ENCODE data around the gene PLPPR3.

Gene PLPPR3

GRCh38 chr19:821825-822503 is at the start of gene PLPPR3:
PLPPR3 (minus strand) TSS chr19:821955; CDS start chr19:821559, 396 bp downstream.
- Histone ChIP-seq H3K27ac (ENCODE audit: low read length) (no peak within 1 kb of the TSS), H3K4me3 (ENCODE audit: low read depth in 1 of 2, low read length in 2 of 2) (no peak within 1 kb of the TSS), H4K20me1 (ENCODE audit: insufficient read depth, low read length) (no peaks in the 10 kb centered on the region), H3K27me3 (ENCODE audit: insufficient read depth, low read length, poor library complexity) (no peaks in the 10 kb centered on the region), H3K4me1 (ENCODE audit: insufficient read depth, low read length) (no peaks in the 10 kb centered on the region), H3K36me3 (ENCODE audit: insufficient read depth, low read length) (no peaks in the 10 kb centered on the region), H2AFZ (ENCODE audit: low read depth, low read length) (no peak within 1 kb of the TSS), H3K9me3 (ENCODE audit: insufficient read depth, low read length, severe bottlenecking) (no peaks in the 10 kb centered on the region), H3K9ac (ENCODE audit: low read depth, low read length) (no peak within 1 kb of the TSS), H3K4me2 (ENCODE audit: insufficient read depth, low read length) (no peak within 1 kb of the TSS), H3K79me2 (ENCODE audit: insufficient read depth, low read length) (no peaks in the 10 kb centered on the region)
- DNase-seq (no peak), ATAC-seq (ENCODE audit: insufficient read depth, low read depth) (no peak)
- no peak for TF ChIP-seq EZH2 (IDR thresholded peaks at IDR 0.05; ENCODE audit: borderline replicate concordance, low read depth, low read length, severe bottlenecking)
- TF ChIP-seq CTCF (IDR thresholded peaks at IDR 0.05; ENCODE audit: borderline replicate concordance, extremely low read depth, low read length, poor library complexity, severe bottlenecking): no peak

- Histone ChIP-seq H3K27me3 (ENCODE audit: insufficient read depth, low read length, poor library complexity) (no peaks in the 10 kb centered on the region), H3K9ac (ENCODE audit: low read depth, low read length) (no peak overlapping the region), H4K20me1 (ENCODE audit: insufficient read depth, low read length) (peaks cover 5% of the 10 kb centered on the region; the same call in 1 of the 2 replicates), H3K36me3 (ENCODE audit: insufficient read depth, low read length) (peaks cover 64% of the 10 kb centered on the region), H3K4me1 (ENCODE audit: insufficient read depth, low read length) (no peaks in the 10 kb centered on the region), H3K4me2 (ENCODE audit: insufficient read depth, low read length) (no peak overlapping the region), H2AFZ (ENCODE audit: low read depth, low read length) (no peak overlapping the region), H3K79me2 (ENCODE audit: insufficient read depth, low read length) (no peaks in the 10 kb centered on the region), H3K9me3 (ENCODE audit: insufficient read depth, low read length, severe bottlenecking) (no peaks in the 10 kb centered on the region), H3K27ac (ENCODE audit: low read length) (no peak overlapping the region), H3K4me3 (ENCODE audit: low read depth in 1 of 2, low read length in 2 of 2) (no peak overlapping the region)
- ATAC-seq (ENCODE audit: insufficient read depth, low read depth) (no peak), DNase-seq (no peak)
- TF ChIP-seq EZH2 (IDR thresholded peaks at IDR 0.05; ENCODE audit: borderline replicate concordance, low read depth, low read length, severe bottlenecking) (no peak), CTCF (IDR thresholded peaks at IDR 0.05; ENCODE audit: borderline replicate concordance, extremely low read depth, low read length, poor library complexity, severe bottlenecking) (no peak)
Measured at GRCh38 chr19:870963-871401, 49.2 kb upstream of the PLPPR3 start.

- Histone ChIP-seq H4K20me1 (ENCODE audit: insufficient read depth, low read length) (peaks cover 5% of the 10 kb centered on the region; the same call in 1 of the 2 replicates), H3K4me1 (ENCODE audit: insufficient read depth, low read length) (no peaks in the 10 kb centered on the region), H3K4me2 (ENCODE audit: insufficient read depth, low read length) (no peak overlapping the region), H3K27me3 (ENCODE audit: insufficient read depth, low read length, poor library complexity) (no peaks in the 10 kb centered on the region), H2AFZ (ENCODE audit: low read depth, low read length) (no peak overlapping the region), H3K9ac (ENCODE audit: low read depth, low read length) (no peak overlapping the region), H3K9me3 (ENCODE audit: insufficient read depth, low read length, severe bottlenecking) (no peaks in the 10 kb centered on the region), H3K36me3 (ENCODE audit: insufficient read depth, low read length) (peaks cover 58% of the 10 kb centered on the region), H3K79me2 (ENCODE audit: insufficient read depth, low read length) (no peaks in the 10 kb centered on the region), H3K27ac (ENCODE audit: low read length) (no peak overlapping the region), H3K4me3 (ENCODE audit: low read depth in 1 of 2, low read length in 2 of 2) (no peak overlapping the region)
- no peak for DNase-seq
- TF ChIP-seq CTCF (IDR thresholded peaks at IDR 0.05; ENCODE audit: borderline replicate concordance, extremely low read depth, low read length, poor library complexity, severe bottlenecking) (no peak), EZH2 (IDR thresholded peaks at IDR 0.05; ENCODE audit: borderline replicate concordance, low read depth, low read length, severe bottlenecking) (no peak)
- ATAC-seq (ENCODE audit: insufficient read depth, low read depth): no peak
Measured at GRCh38 chr19:870314-870713, 48.6 kb upstream of the PLPPR3 start.
